NB4 (cell line): ENCODE results near the gene NEFH.

Source experiments
- DNase-seq: peaks from one replicate; pipeline ENCODE4 v3.0.0; 2010; ENCODE audit warnings: low read depth
- H3K4me3 ChIP-seq: one replicate; pipeline ENCODE4 v1.5.1; 2011; ENCODE audit warnings: mild to moderate bottlenecking, low read depth, low read length, moderate library complexity
- CTCF ChIP-seq: IDR thresholded peaks from one replicate; pipeline ENCODE4 v1.5.1; 2012; ENCODE audit warnings: low read depth, low read length
- MAX ChIP-seq: IDR thresholded peaks from 2 replicates; pipeline ENCODE4 v1.6.1; 2011; ENCODE audit warnings: low read depth, low read length
- MYC ChIP-seq: IDR thresholded peaks from 2 replicates; pipeline ENCODE4 v1.6.1; 2011; ENCODE audit warnings: low read depth, low read length
- POLR2A ChIP-seq: IDR thresholded peaks from 2 replicates; pipeline ENCODE4 v1.6.1; 2011; ENCODE audit warnings: mild to moderate bottlenecking; ENCODE audit not compliant: insufficient read length; ENCODE audit errors: extremely low read depth

Gene NEFH

GRCh38 chr22:29491012-29491411 lies 11.0 kb downstream of the NEFH start:
- TF ChIP-seq POLR2A (no peak), MYC (no peak), CTCF (no peak), MAX (no peak)
- DNase-seq: no peak
- H3K4me3 ChIP-seq: no peak overlapping the region

- H3K4me3 ChIP-seq: no peak overlapping the region
- TF ChIP-seq MYC (no peak), MAX (no peak), POLR2A (no peak), CTCF (no peak)
- DNase-seq: no peak
These were observed 13.6 kb downstream of the NEFH start for GRCh38 chr22:29493636-29494035.

GRCh38 chr22:29499852-29500251 lies 19.8 kb downstream of the NEFH start:
- TF ChIP-seq MAX (no peak), POLR2A (no peak), MYC (no peak), CTCF (no peak)
- no peak overlapping the region for H3K4me3 ChIP-seq

GRCh38 chr22:29503811-29504372 lies 23.9 kb downstream of the NEFH start:
- TF ChIP-seq POLR2A (no peak), CTCF (no peak), MAX (no peak), MYC (no peak)
- H3K4me3 ChIP-seq: no peak overlapping the region
- DNase-seq: peak; percentile 25

More at GRCh38 chr22:29499852-29500251, 19.8 kb downstream of the NEFH start:
- no peak for DNase-seq

GRCh38 chr22:29509298-29509697 lies 29.3 kb downstream of the NEFH start:
- DNase-seq: no peak
- no peak overlapping the region for H3K4me3 ChIP-seq
- TF ChIP-seq POLR2A (no peak), MAX (no peak), CTCF (no peak), MYC (no peak)

GRCh38 chr22:29509815-29510214 lies 29.8 kb downstream of the NEFH start:
- no peak overlapping the region for H3K4me3 ChIP-seq
- DNase-seq: no peak
- TF ChIP-seq MYC (no peak), POLR2A (no peak), CTCF (no peak), MAX (no peak)
